A204.1 (cell line): Measurements from ENCODE around the gene DTHD1.

Experiments
- FAIRE-seq: peaks from 2 replicates; lab custom pipeline; 2012; peaks lifted over from hg19 to GRCh38; lab: Jason Lieb, UNC

DTHD1 gene

GRCh38 chr4:36269533-36270173, 11.8 kb upstream of the DTHD1 start:
- no peak for FAIRE-seq

- no peak for FAIRE-seq
Observed at GRCh38 chr4:36273276-36273675, 8.1 kb upstream of the DTHD1 start.

- FAIRE-seq: no peak
Observed at GRCh38 chr4:36274158-36274557, 7.3 kb upstream of the DTHD1 start.

GRCh38 chr4:36277533-36277932, 3.9 kb upstream of the DTHD1 start:
- FAIRE-seq: no peak

GRCh38 chr4:36278789-36279188, 2.6 kb upstream of the DTHD1 start:
- FAIRE-seq: no peak

GRCh38 chr4:36280555-36280954, 861 bp upstream of the DTHD1 start:
- FAIRE-seq: no peak

GRCh38 chr4:36282503-36283030, 1.2 kb downstream of the DTHD1 start:
- no peak for FAIRE-seq

GRCh38 chr4:36283912-36284465, 2.6 kb downstream of the DTHD1 start:
- FAIRE-seq: no peak

- no peak for FAIRE-seq
Observed at GRCh38 chr4:36285784-36286480, 4.5 kb downstream of the DTHD1 start.

GRCh38 chr4:36286481-36286871, 5.1 kb downstream of the DTHD1 start:
- no peak for FAIRE-seq

- no peak for FAIRE-seq
Observed at GRCh38 chr4:36288731-36289426, 7.5 kb downstream of the DTHD1 start.

GRCh38 chr4:36290641-36291040, 9.2 kb downstream of the DTHD1 start:
- FAIRE-seq: no peak

GRCh38 chr4:36292556-36293188, 11.3 kb downstream of the DTHD1 start:
- FAIRE-seq: no peak

GRCh38 chr4:36301127-36301526, 19.7 kb downstream of the DTHD1 start:
- FAIRE-seq: no peak

- no peak for FAIRE-seq
Observed at GRCh38 chr4:36303426-36304137, 22.2 kb downstream of the DTHD1 start.

- FAIRE-seq: no peak
Observed at GRCh38 chr4:36304138-36304681, 22.8 kb downstream of the DTHD1 start.

GRCh38 chr4:36308150-36308549, 26.7 kb downstream of the DTHD1 start:
- FAIRE-seq: no peak

- FAIRE-seq: no peak
Observed at GRCh38 chr4:36310216-36310615, 28.8 kb downstream of the DTHD1 start.

- no peak for FAIRE-seq
Observed at GRCh38 chr4:36310793-36311192, 29.4 kb downstream of the DTHD1 start.

GRCh38 chr4:36312511-36312910, 31.1 kb downstream of the DTHD1 start:
- no peak for FAIRE-seq

- FAIRE-seq: no peak
Observed at GRCh38 chr4:36313301-36313700, 31.9 kb downstream of the DTHD1 start.

GRCh38 chr4:36313703-36314102, 32.3 kb downstream of the DTHD1 start:
- no peak for FAIRE-seq
